Measurements from ENCODE around the gene CEACAM6.
A peak's percentile ranks its signal among the peaks of the same experiment; 100 is the strongest.
"Not testable (repeated sequence)": the region's sequence is repeated elsewhere in the genome, so short reads cannot be mapped to it uniquely, and the experiment has no call there.

CEACAM6 gene

DNA sequence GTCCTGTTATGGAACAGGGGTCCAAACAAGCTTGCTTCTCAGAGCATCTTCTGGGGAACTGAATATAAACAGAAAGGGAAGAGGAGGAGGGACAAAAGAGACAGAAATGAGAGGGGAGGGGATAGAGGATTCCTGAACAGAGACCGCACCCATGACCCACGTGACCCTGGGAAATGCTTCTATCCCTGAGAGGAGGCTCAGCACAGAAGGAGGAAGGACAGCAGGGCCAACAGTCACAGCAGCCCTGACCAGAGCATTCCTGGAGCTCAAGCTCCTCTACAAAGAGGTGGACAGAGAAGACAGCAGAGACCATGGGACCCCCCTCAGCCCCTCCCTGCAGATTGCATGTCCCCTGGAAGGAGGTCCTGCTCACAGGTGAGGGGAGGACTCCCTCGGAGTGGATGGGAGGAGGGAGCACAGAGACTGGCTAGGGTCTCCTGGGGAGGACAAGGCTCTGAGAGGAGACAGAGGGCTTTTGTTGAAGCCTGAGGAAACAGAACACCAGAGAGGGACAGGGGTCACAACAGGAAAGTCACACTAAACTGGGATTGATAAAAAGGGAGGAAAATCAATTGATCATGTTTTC, at the start of gene CEACAM6:
Gene CEACAM6 (plus strand): TSS at position 203 of the 586 bp plus-strand sequence. CDS start 109 bp downstream, at position 312.
- DNase-seq: no peak

GRCh38 chr19:41706741-41707501, 48.4 kb upstream of the CEACAM6 start:
- peak; percentile 68 for DNase-seq

GRCh38 chr19:41707502-41707812, 47.9 kb upstream of the CEACAM6 start:
- no peak for DNase-seq

- DNase-seq: no peak
Observed at GRCh38 chr19:41707871-41708371, 47.4 kb upstream of the CEACAM6 start.

DNA sequence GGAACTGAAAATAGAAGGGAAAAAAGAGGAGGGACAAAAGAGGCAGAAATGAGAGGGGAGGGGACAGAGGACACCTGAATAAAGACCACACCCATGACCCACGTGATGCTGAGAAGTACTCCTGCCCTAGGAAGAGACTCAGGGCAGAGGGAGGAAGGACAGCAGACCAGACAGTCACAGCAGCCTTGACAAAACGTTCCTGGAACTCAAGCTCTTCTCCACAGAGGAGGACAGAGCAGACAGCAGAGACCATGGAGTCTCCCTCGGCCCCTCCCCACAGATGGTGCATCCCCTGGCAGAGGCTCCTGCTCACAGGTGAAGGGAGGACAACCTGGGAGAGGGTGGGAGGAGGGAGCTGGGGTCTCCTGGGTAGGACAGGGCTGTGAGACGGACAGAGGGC, 46.8 kb upstream of the CEACAM6 start, which contains the start of gene CEACAM5:
Gene CEACAM5 (plus strand): TSS at position 146 of the 400 bp plus-strand sequence. CDS start 106 bp downstream, at position 252.
- no peak for DNase-seq

- not testable (repeated sequence) for DNase-seq
Observed at GRCh38 chr19:41709516-41709915, 45.8 kb upstream of the CEACAM6 start.

- DNase-seq: no peak
Observed at GRCh38 chr19:41709951-41710645, 45.2 kb upstream of the CEACAM6 start.

GRCh38 chr19:41711376-41712261, 43.7 kb upstream of the CEACAM6 start:
- DNase-seq: no peak

GRCh38 chr19:41714598-41714997, 40.7 kb upstream of the CEACAM6 start:
- DNase-seq: no peak

DNA sequence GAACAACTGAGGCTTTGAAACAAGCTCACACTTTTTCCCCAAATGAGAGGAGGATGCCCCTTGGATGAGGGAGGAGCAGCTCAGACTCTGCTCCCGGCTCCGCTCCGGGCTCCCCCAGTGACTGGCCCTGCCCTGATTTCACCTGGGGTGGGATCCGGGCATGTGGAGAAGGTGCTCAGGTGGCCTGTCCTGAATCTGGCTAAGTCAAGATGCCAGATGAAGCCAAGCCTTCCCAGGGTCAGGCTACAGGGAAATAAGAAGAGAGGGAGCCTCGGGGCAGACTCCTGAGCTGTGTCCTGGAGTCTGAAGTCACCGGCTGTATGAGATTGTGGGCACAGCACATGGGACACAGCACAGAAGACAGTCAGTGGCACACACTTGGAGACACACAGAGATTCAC, 36.6 kb upstream of the CEACAM6 start:
- no peak for DNase-seq

- DNase-seq: no peak
Observed at GRCh38 chr19:41720103-41720502, 35.2 kb upstream of the CEACAM6 start.

DNA sequence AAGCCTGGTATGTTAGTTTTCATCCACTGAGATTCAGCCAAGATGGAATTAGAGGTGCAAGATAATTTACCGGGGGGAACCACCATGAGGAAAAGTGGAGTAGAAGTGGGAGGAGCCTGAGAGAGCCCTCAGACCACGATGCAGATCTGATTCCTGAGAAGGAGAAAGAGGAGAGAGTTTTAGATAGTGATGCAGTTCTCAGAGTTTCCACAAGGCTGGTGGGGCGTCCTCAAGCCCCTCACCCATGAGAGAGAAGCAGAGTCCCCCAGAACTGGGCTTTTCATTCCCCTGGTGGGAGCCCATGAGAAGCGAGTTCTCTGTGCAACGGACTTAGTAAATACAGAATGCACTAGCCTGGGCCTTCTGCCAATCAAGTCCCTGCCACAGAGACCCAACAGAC, 28.8 kb upstream of the CEACAM6 start:
- DNase-seq: no peak

DNA sequence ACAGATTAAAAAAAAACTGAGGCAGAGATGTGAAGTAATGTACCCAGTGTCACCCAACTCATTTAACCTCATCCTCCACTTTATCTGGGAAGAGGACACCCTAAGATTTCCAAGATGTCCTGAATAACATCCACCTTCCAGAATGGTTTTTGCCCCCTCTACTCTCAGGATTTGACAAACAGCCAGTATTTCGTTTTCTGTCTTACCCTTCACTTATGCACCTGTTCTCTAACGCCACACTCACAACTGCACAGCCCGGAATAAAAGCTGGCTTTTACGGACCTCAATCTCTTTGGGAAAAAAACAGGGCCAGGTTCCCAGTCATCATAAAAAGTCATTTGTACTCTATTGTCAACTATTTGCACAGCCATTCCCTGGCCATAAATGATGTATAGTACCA, 21.2 kb upstream of the CEACAM6 start:
- DNase-seq: no peak

DNA sequence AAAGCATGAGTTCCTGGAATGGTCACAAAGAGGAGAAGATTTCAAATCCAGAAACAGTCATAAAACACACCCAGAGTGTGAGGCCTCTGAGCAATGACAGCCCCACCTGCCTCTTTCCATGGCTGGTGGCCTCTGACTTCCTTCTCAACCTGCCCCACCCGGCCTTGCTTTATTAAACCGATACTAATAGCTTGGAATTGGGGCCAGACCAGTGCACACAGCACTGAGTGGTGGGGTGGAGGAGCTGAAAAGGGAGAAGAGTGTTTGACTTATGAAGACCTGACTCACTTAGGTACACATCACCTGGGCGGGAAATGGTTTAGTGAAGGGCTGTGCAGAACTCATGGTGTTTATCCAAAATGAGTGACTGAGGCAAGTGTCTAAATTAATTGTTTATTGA, 20.7 kb upstream of the CEACAM6 start:
- peak; percentile 35 for DNase-seq

DNA sequence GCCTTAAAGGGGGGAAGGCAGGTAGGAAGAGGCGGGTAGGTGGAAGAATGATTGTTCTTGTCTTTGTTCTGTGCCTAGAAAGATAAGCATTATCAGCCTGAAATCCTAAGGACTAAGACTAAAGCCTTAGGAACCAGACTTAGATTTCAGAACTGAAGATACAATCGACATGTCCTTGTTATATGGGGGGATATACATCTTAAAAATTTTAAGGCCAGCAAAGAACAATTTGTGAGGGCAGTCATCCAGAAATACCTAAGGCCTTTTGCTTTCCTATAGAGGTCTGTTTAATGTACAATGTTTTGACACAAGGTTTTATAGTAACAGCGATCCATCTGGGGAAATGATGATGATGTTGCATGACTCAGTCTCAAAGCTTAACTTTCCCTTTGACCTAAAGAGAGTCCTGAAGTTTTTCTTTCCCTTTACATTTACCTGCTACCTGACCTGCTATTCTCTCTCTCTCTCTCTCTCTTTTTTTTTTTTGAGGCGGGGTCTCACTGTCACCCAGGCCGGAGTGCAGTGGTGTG, 20.2 kb upstream of the CEACAM6 start:
- DNase-seq: no peak

GRCh38 chr19:41739361-41739760, 16.0 kb upstream of the CEACAM6 start:
- DNase-seq: no peak

GRCh38 chr19:41740415-41741243, 14.7 kb upstream of the CEACAM6 start:
- no peak for DNase-seq

DNA sequence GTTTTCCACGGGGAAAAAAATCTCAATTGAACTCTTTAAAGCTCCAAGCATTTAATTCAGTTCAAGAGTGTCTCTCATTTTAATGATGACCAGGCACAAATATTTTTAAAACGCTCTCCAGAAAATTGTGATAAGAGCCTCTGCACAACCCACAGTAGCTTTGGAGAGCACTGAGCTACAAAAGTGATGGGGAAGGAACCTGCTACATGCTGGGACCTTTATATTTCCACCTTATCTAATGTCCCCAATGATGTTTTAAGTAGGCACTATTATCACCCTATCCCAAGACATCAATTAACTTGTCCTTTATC, 14.1 kb upstream of the CEACAM6 start:
- DNase-seq: no peak

DNA sequence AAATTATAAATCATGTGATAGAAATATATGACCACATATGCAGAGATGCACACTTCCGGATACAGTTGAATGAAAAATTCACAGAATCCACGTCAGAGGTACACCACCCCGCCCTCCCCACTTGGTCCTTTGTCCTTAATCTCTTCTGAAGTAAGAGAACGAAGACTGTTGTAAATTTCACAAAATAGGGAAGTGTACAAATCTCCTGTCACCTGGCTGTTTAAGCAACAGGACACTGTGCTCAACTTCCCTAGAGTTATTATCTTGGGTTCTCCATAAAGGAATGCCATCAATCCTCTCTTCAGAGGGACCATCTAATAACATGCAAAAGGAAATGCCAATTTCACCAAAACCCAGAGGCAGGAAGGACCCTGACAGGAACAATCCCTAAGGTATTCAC, 10.5 kb upstream of the CEACAM6 start:
- DNase-seq: no peak

DNA sequence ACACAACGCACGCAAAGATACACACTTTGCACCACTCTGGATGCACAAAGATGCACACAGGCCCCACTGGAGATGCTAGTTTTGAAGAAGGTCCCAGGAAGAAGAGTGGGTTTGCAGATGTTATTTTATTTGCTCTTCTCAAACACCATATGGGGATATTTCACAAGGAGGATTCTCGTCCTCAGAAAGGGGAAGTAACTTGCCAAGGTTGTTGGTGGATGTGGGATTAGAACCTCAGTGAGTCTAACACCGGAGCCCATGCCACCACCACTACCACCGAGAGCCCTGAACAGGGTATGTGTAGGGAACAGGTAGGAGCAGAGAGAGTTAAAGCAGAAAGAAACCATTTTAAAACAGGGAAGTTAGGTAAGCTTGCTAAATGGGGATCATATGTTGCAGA, 9.6 kb upstream of the CEACAM6 start:
- DNase-seq: no peak

DNA sequence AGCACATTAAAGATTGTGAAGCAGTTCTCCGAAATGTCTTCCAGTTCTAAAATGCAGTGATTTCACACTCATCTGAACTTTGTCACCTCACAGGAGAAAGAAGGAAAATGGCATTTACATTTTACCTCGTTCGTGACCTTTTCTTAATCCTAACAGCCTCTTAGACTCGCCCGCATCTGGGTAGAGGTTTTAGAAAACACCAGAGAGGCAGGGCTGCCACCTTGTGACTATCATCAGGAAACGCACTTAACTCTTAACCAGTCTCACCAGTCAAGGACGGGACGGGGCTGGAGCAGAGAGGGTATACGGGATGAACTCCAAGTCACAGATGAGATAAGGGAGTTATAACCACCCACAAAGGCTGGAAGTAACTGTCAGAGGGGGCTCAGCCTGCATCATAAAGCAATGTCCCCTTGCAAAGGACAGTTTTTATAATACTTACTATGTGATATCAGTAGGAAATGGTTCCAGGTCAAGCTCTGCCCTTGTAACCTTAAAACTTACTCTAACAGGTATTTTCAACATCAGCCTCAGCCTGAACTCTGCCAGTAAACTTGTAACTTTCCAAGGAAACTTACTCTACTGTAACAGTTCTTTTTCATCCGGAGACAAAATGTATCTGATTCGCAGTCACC, 8.6 kb upstream of the CEACAM6 start:
- peak; percentile 59 for DNase-seq
